PC-3 (cell line): ENCODE data around the gene NATD1. TPM values are rescaled to one million over a fixed set of nuclear protein-coding genes. Genes with fewer than 3 reads are reported as not detected.
"Not testable (repeated sequence)": the region's sequence is repeated elsewhere in the genome, so short reads cannot be mapped to it uniquely, and the experiment has no call there.

Source experiments
- ATAC-seq: fragments of 200-7000 bp; cut with Tn5 transposase; 2 replicates; pipeline ENCODE4 v1.9.1; 2020; ENCODE audit warnings: mild to moderate bottlenecking, moderate library complexity
- BruUV-seq: library from RNA; stranded (reverse); fragments of 400-500 nt; replicated peaks from 2 replicates; lab custom pipeline; 2021; lab: Mats Ljungman, UMichigan
- CTCF ChIA-PET: fragments of 300-600 bp; sonication (Branson Sonifier 250); formaldehyde crosslinking; loops from one replicate; lab custom pipeline; 2022; ENCODE audit warnings: antibody characterized with exemption; lab: Charles Lee
- POLR2A ChIA-PET: fragments of 300-600 bp; sonication (Branson Sonifier 250); formaldehyde crosslinking; loops from one replicate; lab custom pipeline; 2022; ENCODE audit warnings: antibody characterized with exemption; ENCODE audit not compliant: unreplicated experiment; lab: Charles Lee
- DNase-seq: peaks from one replicate; pipeline ENCODE4 v3.0.0-alpha.2; 2015
- H2AFZ ChIP-seq: fragments of 300-600 bp; sonication (generic); 2 replicates; pipeline ENCODE4 v1.6.0; 2016; ENCODE audit warnings: antibody characterized with exemption, low read length
- H3F3A ChIP-seq: fragments of 300-600 bp; sonication (generic); one replicate; pipeline ENCODE4 v1.6.0; 2017; ENCODE audit warnings: antibody characterized with exemption, low read length, control low read depth, mild to moderate bottlenecking; ENCODE audit not compliant: unreplicated experiment
- H3K27ac ChIP-seq: fragments of 300-600 bp; sonication (generic); 2 replicates; pipeline ENCODE4 v1.5.1; 2016; ENCODE audit warnings: mild to moderate bottlenecking, low read length
- H3K27me3 ChIP-seq: fragments of 300-600 bp; sonication (generic); 2 replicates; pipeline ENCODE4 v1.6.1; 2016; ENCODE audit warnings: low read length, mixed read lengths
- H3K36me3 ChIP-seq: fragments of 300-600 bp; sonication (generic); 2 replicates; pipeline ENCODE4 v1.6.1; 2016; ENCODE audit warnings: low read depth, mixed run types, low read length, mixed read lengths
- H3K4me1 ChIP-seq: fragments of 300-600 bp; sonication (generic); 2 replicates; pipeline ENCODE4 v1.5.1; 2016; ENCODE audit warnings: low read length; ENCODE audit not compliant: insufficient read depth
- H3K4me2 ChIP-seq: fragments of 300-600 bp; sonication (generic); 2 replicates; pipeline ENCODE4 v1.6.0; 2016; ENCODE audit warnings: low read length
- H3K4me3 ChIP-seq: fragments of 300-600 bp; sonication (generic); 2 replicates; pipeline ENCODE4 v1.5.1; 2016; ENCODE audit warnings: mild to moderate bottlenecking, low read length, mixed read lengths
- H3K79me2 ChIP-seq: fragments of 300-600 bp; sonication (generic); 2 replicates; pipeline ENCODE4 v1.6.1; 2017; ENCODE audit warnings: low read length, mixed read lengths
- H3K9ac ChIP-seq: fragments of 300-600 bp; sonication (generic); 2 replicates; pipeline ENCODE4 v1.6.0; 2016; ENCODE audit warnings: mild to moderate bottlenecking, low read length
- H3K9me2 ChIP-seq: fragments of 300-600 bp; sonication (generic); replicated peaks from 2 replicates; pipeline ENCODE4 v1.6.1; 2016; ENCODE audit warnings: mixed run types, low read length, mixed read lengths
- H3K9me3 ChIP-seq: fragments of 300-600 bp; sonication (generic); 2 replicates; pipeline ENCODE4 v1.6.1; 2016; ENCODE audit warnings: low read length, mixed read lengths
- H4K20me1 ChIP-seq: fragments of 300-600 bp; sonication (generic); 2 replicates; pipeline ENCODE4 v1.6.1; 2016; ENCODE audit warnings: low read length, mixed read lengths
- CTCF ChIP-seq: fragments of 300-600 bp; sonication (generic); conservative IDR thresholded peaks from 2 replicates; pipeline ENCODE4 v1.5.1; 2017; ENCODE audit warnings: antibody characterized with exemption, low read depth, mild to moderate bottlenecking, low read length
- EZH2 ChIP-seq: fragments of 300-600 bp; sonication (generic); IDR thresholded peaks from one replicate; pipeline ENCODE4 v1.6.1; 2017; ENCODE audit warnings: antibody characterized with exemption, mild to moderate bottlenecking, low read length; ENCODE audit not compliant: unreplicated experiment
- EZH2phosphoT487 ChIP-seq: fragments of 300-600 bp; sonication (generic); IDR thresholded peaks from 2 replicates; pipeline ENCODE4 v1.6.1; 2018; ENCODE audit warnings: mild to moderate bottlenecking, antibody characterized with exemption, low read length, borderline replicate concordance
- intact Hi-C: fragments of 100-400 bp; cut with micrococcal nuclease; formaldehyde crosslinking; loops from 2 replicates; pipeline ENCODE4 v1.9.0; 2023
- total RNA-seq: library from RNA; depleted of rRNA; stranded (reverse); fragments of >200 nt; gene quantifications from 2 replicates; pipeline ENCODE4 v1.2.3, GENCODE V29; 2014

NATD1 gene
- total RNA-seq, 1 experiment from 2014 or later = 0.73 TPM

- ChIA-PET CTCF (no interaction called here), POLR2A (interaction anchor here (0.6 kb wide), 1 partner anchor 188 kb away, joined by 3 read pairs; no protein-coding TSS in a partner anchor)
- Histone ChIP-seq H3K4me2 (no peak overlapping the region), H3K9ac (no peak overlapping the region), H3F3A (no peaks in the 10 kb centered on the region), H3K36me3 (no peaks in the 10 kb centered on the region; the same call in 1 of the 2 replicates), H3K9me2 (no peaks in the 10 kb centered on the region), H3K79me2 (no peaks in the 10 kb centered on the region), H3K4me3 (no peak overlapping the region), H4K20me1 (no peaks in the 10 kb centered on the region), H3K4me1 (no peaks in the 10 kb centered on the region), H3K27ac (no peak overlapping the region), H3K27me3 (no peaks in the 10 kb centered on the region), H3K9me3 (no peaks in the 10 kb centered on the region), H2AFZ (no peak overlapping the region)
- TF ChIP-seq EZH2phosphoT487 (no peak), EZH2 (no peak), CTCF (no peak)
- ATAC-seq = no peak
- no TSS peak for BruUV-seq
- intact Hi-C loops = no loop called here
- no peak for DNase-seq
Observed at GRCh38 chr17:21231533-21231932, 21.7 kb downstream of the NATD1 start.

GRCh38 chr17:21228845-21229244, 24.4 kb downstream of the NATD1 start:
- no TSS peak for BruUV-seq
- DNase-seq (no peak), ATAC-seq (no peak)
- no peak overlapping the region for H3K4me3 ChIP-seq
- H3K4me2 ChIP-seq = no peak overlapping the region
- ChIA-PET CTCF (no interaction called here), POLR2A (no interaction called here)
- H3K36me3 ChIP-seq = no peaks in the 10 kb centered on the region; the same call in 1 of the 2 replicates
- H3K9ac ChIP-seq = no peak overlapping the region
- H3F3A ChIP-seq = no peaks in the 10 kb centered on the region
- no peaks in the 10 kb centered on the region for H3K4me1 ChIP-seq
- no peaks in the 10 kb centered on the region for H4K20me1 ChIP-seq
- H3K27ac ChIP-seq = no peak overlapping the region
- no peaks in the 10 kb centered on the region for H3K79me2 ChIP-seq
- intact Hi-C loops = no loop called here
- H2AFZ ChIP-seq = no peak overlapping the region
- H3K27me3 ChIP-seq = no peaks in the 10 kb centered on the region
- no peaks in the 10 kb centered on the region for H3K9me2 ChIP-seq
- H3K9me3 ChIP-seq = no peaks in the 10 kb centered on the region
- TF ChIP-seq EZH2phosphoT487 (no peak), CTCF (no peak)

- no peak for TF ChIP-seq CTCF
- TF ChIP-seq EZH2 = no peak
- no peak for TF ChIP-seq EZH2phosphoT487
Observed at GRCh38 chr17:21228111-21228510, 25.1 kb downstream of the NATD1 start.

GRCh38 chr17:21227277-21227676, 25.9 kb downstream of the NATD1 start:
- H3K79me2 ChIP-seq, H3K4me1 ChIP-seq, H3K36me3 ChIP-seq, H3K27me3 ChIP-seq, H4K20me1 ChIP-seq, CTCF ChIA-PET, H3K4me3 ChIP-seq, H3K4me2 ChIP-seq, H3K9me2 ChIP-seq, H3K27ac ChIP-seq, BruUV-seq, H3K9me3 ChIP-seq, ATAC-seq, intact Hi-C loops, DNase-seq, H3K9ac ChIP-seq, H3F3A ChIP-seq, H2AFZ ChIP-seq, POLR2A ChIA-PET: not testable (repeated sequence)

More at GRCh38 chr17:21228111-21228510, 25.1 kb downstream of the NATD1 start:
- DNase-seq (peak; percentile 17), ATAC-seq (no peak)
- POLR2A ChIA-PET = no interaction called here
- no peaks in the 10 kb centered on the region for H3F3A ChIP-seq
- H3K9me3 ChIP-seq = no peaks in the 10 kb centered on the region
- no peaks in the 10 kb centered on the region for H3K79me2 ChIP-seq
- intact Hi-C loops = no loop called here
- H3K4me3 ChIP-seq = no peak overlapping the region
- no peaks in the 10 kb centered on the region for H3K27me3 ChIP-seq
- CTCF ChIA-PET = no interaction called here
- no peaks in the 10 kb centered on the region for H3K9me2 ChIP-seq
- no peak overlapping the region for H3K4me2 ChIP-seq
- no TSS peak for BruUV-seq
- H3K9ac ChIP-seq = no peak overlapping the region
- no peaks in the 10 kb centered on the region for H4K20me1 ChIP-seq
- no peak overlapping the region for H2AFZ ChIP-seq
- no peaks in the 10 kb centered on the region for H3K4me1 ChIP-seq
- H3K27ac ChIP-seq = no peak overlapping the region
- peaks cover under 1% of the 10 kb centered on the region; the same call in 1 of the 2 replicates for H3K36me3 ChIP-seq
